Activated T-cell treated with anti-CD3 and anti-CD28 coated beads for 1 hour (primary cell): ENCODE measurements around the gene OTOL1.

ENCODE experiments used
- DNase-seq: peaks from one replicate; pipeline ENCODE4 v3.0.0-alpha.2; 2020; ENCODE audit warnings: low read depth

OTOL1 gene

GRCh38 chr3:161545824-161546223 lies 49.2 kb downstream of the OTOL1 start:
- no peak for DNase-seq

GRCh38 chr3:161548301-161548700 lies 51.7 kb downstream of the OTOL1 start:
- DNase-seq = no peak

- DNase-seq = no peak
Measured at GRCh38 chr3:161549261-161549660, 52.7 kb downstream of the OTOL1 start.

GRCh38 chr3:161550491-161551195 lies 54.0 kb downstream of the OTOL1 start:
- DNase-seq = no peak

- DNase-seq = no peak
Measured at GRCh38 chr3:161551697-161552096, 55.1 kb downstream of the OTOL1 start.

GRCh38 chr3:161552984-161553560 lies 56.5 kb downstream of the OTOL1 start:
- DNase-seq = no peak
